Common myeloid progenitor, CD34-positive (primary cell): ENCODE data around the gene TFB1M.

ENCODE experiments used
- CTCF ChIA-PET: fragments of 350-600 bp; sonication (Branson Sonifier 250); formaldehyde crosslinking; loops from one replicate; lab custom pipeline; 2021; ENCODE audit warnings: antibody characterized with exemption; lab: Charles Lee
- POLR2A ChIA-PET: fragments of 350-600 bp; sonication (Branson Sonifier 250); formaldehyde crosslinking; loops from one replicate; lab custom pipeline; 2021; ENCODE audit warnings: antibody characterized with exemption; lab: Charles Lee
- DNase-seq, 3 donors: peaks; one replicate each; pipeline versions ENCODE4 v3.0.0 to v3.0.0-alpha.2; 2013
- H3K27ac ChIP-seq, 2 experiments: 1 replicate in 1 of 2; 2 replicates in 1 of 2; pipeline ENCODE4 v1.7.0; 2013; ENCODE audit warnings: inconsistent platforms in 2 of 2, low read length in 2 of 2, mild to moderate bottlenecking in 2 of 2, low read depth in 1 of 2, moderate library complexity in 1 of 2; ENCODE audit not compliant: severe bottlenecking in 2 of 2, insufficient read depth in 1 of 2, poor library complexity in 1 of 2
- H3K27me3 ChIP-seq, 5 experiments: replicated peaks in 2 of 5; 1 replicate in 3 of 5; 2 replicates in 2 of 5; pipeline versions ENCODE4 v1.6.1 to v1.7.0; 2013; ENCODE audit warnings: low read length in 4 of 5, mild to moderate bottlenecking in 2 of 5, moderate library complexity in 2 of 5, inconsistent platforms in 1 of 5; ENCODE audit not compliant: insufficient read depth in 5 of 5, control insufficient read depth in 4 of 5
- H3K36me3 ChIP-seq, 4 experiments: 1 replicate in 2 of 4; 2 replicates in 2 of 4; pipeline versions ENCODE4 v1.6.1 to v1.7.0; 2013; ENCODE audit warnings: low read length in 3 of 4, control low read depth in 1 of 4, mild to moderate bottlenecking in 1 of 4; ENCODE audit not compliant: control insufficient read depth in 4 of 4, insufficient read depth in 4 of 4
- H3K4me1 ChIP-seq, 4 experiments: 1 replicate in 3 of 4; 2 replicates in 1 of 4; pipeline versions ENCODE4 v1.6.1 to v1.7.1; 2013; ENCODE audit warnings: low read length in 3 of 4, mild to moderate bottlenecking in 3 of 4, control low read depth in 1 of 4, inconsistent platforms in 1 of 4, moderate library complexity in 1 of 4; ENCODE audit not compliant: control insufficient read depth in 4 of 4, insufficient read depth in 4 of 4; ENCODE audit errors: control extremely low read depth in 1 of 4
- H3K4me3 ChIP-seq, 7 experiments: 1 replicate in 4 of 7; 2 replicates in 3 of 7; pipeline versions ENCODE4 v1.5.1 to v1.7.0; 2013; ENCODE audit warnings: mild to moderate bottlenecking in 7 of 7, low read length in 6 of 7, moderate library complexity in 6 of 7, inconsistent platforms in 2 of 7, low read depth in 2 of 7, control low read depth in 1 of 7; ENCODE audit not compliant: insufficient read depth in 4 of 7, control insufficient read depth in 1 of 7; ENCODE audit errors: extremely low read depth in 1 of 7
- H3K9me3 ChIP-seq, 5 experiments: 1 replicate in 4 of 5; 2 replicates in 1 of 5; pipeline versions ENCODE4 v1.6.1 to v1.7.1; 2013; ENCODE audit warnings: low read length in 4 of 5, mild to moderate bottlenecking in 2 of 5, inconsistent platforms in 1 of 5, low read depth in 1 of 5, moderate library complexity in 1 of 5; ENCODE audit not compliant: control insufficient read depth in 4 of 5, insufficient read depth in 2 of 5; ENCODE audit errors: control extremely low read depth in 1 of 5
- WGBS: methylation state at CpG from one replicate; pipeline ENCODE4 v1.1.5; 2013; ENCODE audit not compliant: insufficient coverage; 5-methylcytosine and 5-hydroxymethylcytosine counted together

TFB1M gene

DNA sequence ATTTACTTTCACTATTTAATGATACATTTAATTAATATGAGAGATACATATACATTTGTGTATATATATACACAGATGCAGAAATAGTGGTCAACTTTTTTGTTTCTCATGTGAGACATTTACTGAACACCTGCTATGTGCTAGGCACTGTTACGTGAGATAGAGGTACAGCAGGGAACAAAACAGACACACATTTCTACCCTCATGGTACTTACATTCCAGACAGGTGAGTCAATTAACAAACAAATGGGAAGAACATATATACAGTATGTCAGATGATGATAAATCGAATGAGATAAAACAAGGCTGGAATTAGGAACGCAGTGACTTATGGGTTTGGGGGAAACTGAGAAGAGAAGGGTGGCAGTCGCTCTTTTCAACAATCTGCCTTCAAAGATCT, 5.1 kb downstream of the TFB1M start:
- ChIA-PET CTCF (no interaction called here), POLR2A (no interaction called here)
- H3K27ac ChIP-seq: no peak overlapping the region
- WGBS: 67% methylated on average over 3 of the region's 4 CpGs
- peaks cover 0 to 10% (median 7%) of the 10 kb centered on the region in 4 experiments for H3K4me1 ChIP-seq
- H3K36me3 ChIP-seq: peaks cover 11 to 44% (median 26%) of the 10 kb centered on the region in 4 experiments
- H3K4me3 ChIP-seq: no peak overlapping the region
- no peaks in the 10 kb centered on the region for H3K27me3 ChIP-seq
- no peaks in the 10 kb centered on the region for H3K9me3 ChIP-seq
- no peak for DNase-seq

DNA sequence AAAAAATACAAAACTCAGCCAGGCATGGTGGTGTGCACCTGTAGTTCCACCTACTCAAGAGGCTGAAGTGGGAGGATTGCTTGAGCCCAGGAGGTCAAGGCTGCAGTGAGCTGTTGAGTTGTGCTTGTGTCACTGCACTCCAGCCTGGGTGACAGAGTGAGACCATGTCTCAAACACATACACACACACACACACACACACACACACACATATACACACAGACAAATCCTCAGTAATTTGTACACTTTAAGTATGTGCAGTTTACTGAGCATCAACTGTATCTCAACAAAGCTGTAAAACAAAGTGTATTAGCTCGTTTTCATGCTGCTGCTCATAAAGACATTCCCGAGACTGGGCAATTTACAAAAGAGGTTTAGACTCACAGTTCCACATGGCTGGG, 7.3 kb downstream of the TFB1M start:
- CTCF ChIA-PET: no interaction called here
- WGBS: 95% methylated on average over 2 of the region's 2 CpGs
- no peak overlapping the region for H3K4me3 ChIP-seq
- H3K27me3 ChIP-seq: no peaks in the 10 kb centered on the region
- H3K27ac ChIP-seq: no peak overlapping the region
- POLR2A ChIA-PET: no interaction called here
- H3K4me1 ChIP-seq: no peaks in the 10 kb centered on the region
- no peak for DNase-seq
- peaks cover 12 to 55% (median 33%) of the 10 kb centered on the region in 4 experiments for H3K36me3 ChIP-seq
- no peaks in the 10 kb centered on the region for H3K9me3 ChIP-seq

DNA sequence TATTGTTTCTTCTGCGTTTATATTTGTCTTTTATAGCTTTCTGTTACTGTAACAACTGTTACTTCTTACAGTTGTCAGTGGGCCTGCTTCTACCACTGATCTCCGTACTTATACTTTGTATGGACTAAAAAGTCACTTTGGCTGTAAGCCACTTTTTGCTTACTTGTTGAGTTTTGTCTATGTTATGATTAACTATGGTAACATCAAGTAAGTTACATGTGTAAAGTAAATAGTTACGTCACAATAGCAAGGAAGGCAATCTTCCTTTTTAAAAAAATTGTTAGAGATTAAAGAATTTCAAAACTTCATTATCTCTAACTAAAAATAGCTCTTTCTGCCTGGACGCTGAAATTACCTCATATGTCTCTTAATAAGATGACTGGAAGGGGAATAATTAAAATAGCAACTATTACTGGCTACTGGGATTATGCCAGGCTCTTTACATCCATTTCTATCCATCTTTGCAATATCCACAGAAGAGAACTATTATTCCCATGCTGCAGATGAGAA, 10.9 kb downstream of the TFB1M start:
- CTCF ChIA-PET: interaction anchor here (1.3 to 2.0 kb wide), 2 partner anchors 13 to 22 kb away, joined by 4 read pairs; no protein-coding TSS in a partner anchor
- H3K27ac ChIP-seq: no peak overlapping the region
- POLR2A ChIA-PET: no interaction called here
- H3K27me3 ChIP-seq: no peaks in the 10 kb centered on the region
- peak in 1 of 3 donors; percentile 26 for DNase-seq
- H3K9me3 ChIP-seq: no peaks in the 10 kb centered on the region
- H3K4me3 ChIP-seq: no peak overlapping the region
- peaks cover 5 to 60% (median 26%) of the 10 kb centered on the region in 4 experiments for H3K36me3 ChIP-seq
- no peaks in the 10 kb centered on the region for H3K4me1 ChIP-seq
- no CpG with 5 or more reads among the region's 4 CpGs for WGBS

DNA sequence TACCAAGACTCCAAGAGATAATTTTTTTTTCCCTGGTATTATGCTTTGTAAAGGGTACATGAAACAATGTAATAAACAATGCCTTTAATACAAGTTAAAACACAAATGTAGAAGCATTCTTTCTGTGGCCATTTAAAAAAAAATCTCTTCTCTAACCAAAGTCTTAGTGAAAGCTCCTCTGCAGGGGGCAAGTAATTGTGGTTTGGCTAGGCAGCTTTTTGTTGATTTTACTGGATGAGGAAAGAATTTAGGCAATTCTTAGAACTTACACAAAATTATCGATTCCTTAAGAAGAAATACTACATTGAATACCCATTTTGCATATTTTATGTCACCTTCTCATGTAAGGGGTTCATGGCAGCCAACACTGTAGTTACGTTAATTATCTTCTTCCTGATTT, 12.4 kb downstream of the TFB1M start:
- Histone ChIP-seq H3K9me3 (no peaks in the 10 kb centered on the region), H3K4me1 (no peaks in the 10 kb centered on the region), H3K4me3 (no peak overlapping the region), H3K27me3 (no peaks in the 10 kb centered on the region), H3K36me3 (peaks cover 0 to 58% (median 22%) of the 10 kb centered on the region in 4 experiments), H3K27ac (no peak overlapping the region)
- DNase-seq: no peak
- WGBS: no CpG with 5 or more reads among the region's 2 CpGs
- CTCF ChIA-PET: interaction anchor here (1.7 to 2.0 kb wide), 2 partner anchors 10 to 21 kb away, joined by 4 read pairs; no protein-coding TSS in a partner anchor
- POLR2A ChIA-PET: no interaction called here

DNA sequence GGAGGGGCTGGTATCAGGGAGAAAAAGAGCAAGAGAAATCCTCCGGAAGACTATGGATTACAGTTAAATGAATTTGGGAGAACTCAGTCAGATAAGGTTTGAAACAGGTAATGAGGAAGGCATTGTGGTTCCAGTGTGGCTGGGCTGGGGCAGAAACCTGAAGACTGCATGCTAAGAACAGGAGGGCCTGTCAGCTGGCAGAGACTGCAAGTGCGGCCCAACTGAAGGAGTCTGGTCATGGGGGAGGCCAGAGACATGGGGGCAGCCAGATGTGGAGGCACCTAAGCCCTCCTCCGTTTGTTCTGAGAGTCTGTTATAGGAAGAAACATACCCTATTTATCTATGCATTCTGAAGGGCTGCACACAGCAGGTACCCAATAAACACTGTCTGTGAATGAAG, 16.6 kb downstream of the TFB1M start:
- 100% methylated on average over 1 of the region's 3 CpGs for WGBS
- ChIA-PET CTCF (no interaction called here), POLR2A (no interaction called here)
- no peaks in the 10 kb centered on the region for H3K9me3 ChIP-seq
- DNase-seq: no peak
- H3K27me3 ChIP-seq: no peaks in the 10 kb centered on the region
- H3K27ac ChIP-seq: no peak overlapping the region
- peaks cover 5 to 51% (median 27%) of the 10 kb centered on the region in 4 experiments for H3K36me3 ChIP-seq
- H3K4me1 ChIP-seq: no peaks in the 10 kb centered on the region
- no peak overlapping the region for H3K4me3 ChIP-seq

DNA sequence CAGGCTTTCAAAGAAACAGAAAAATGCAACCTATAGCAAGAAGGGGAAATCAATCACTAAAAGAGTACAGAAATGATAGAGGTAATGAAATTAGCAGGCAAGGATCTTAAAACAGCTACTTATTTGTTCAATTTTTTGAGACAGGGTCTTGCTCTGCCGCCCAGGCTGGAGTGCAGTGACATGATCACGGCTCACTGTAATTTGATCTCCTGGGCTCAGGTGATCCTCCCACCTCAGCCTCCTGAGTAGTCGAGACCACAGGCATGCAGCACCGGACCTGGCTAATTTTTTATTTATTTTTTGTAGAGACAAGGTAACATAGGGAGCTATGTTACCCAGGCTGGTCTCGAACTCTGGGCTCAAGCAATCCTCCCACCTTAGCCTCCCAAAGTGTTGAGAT, 21.6 kb downstream of the TFB1M start:
- no peak overlapping the region for H3K4me3 ChIP-seq
- WGBS: 96% methylated on average over 2 of the region's 5 CpGs
- H3K27me3 ChIP-seq: no peaks in the 10 kb centered on the region
- ChIA-PET POLR2A (no interaction called here), CTCF (interaction anchor here (1.7 kb wide), 1 partner anchor 9 kb away, joined by 3 read pairs; no protein-coding TSS in a partner anchor)
- H3K36me3 ChIP-seq: peaks cover 11 to 61% (median 49%) of the 10 kb centered on the region in 4 experiments
- H3K27ac ChIP-seq: no peak overlapping the region
- H3K9me3 ChIP-seq: no peaks in the 10 kb centered on the region
- peaks cover 0 to 3% (median 0%) of the 10 kb centered on the region in 4 experiments for H3K4me1 ChIP-seq
- no peak for DNase-seq

DNA sequence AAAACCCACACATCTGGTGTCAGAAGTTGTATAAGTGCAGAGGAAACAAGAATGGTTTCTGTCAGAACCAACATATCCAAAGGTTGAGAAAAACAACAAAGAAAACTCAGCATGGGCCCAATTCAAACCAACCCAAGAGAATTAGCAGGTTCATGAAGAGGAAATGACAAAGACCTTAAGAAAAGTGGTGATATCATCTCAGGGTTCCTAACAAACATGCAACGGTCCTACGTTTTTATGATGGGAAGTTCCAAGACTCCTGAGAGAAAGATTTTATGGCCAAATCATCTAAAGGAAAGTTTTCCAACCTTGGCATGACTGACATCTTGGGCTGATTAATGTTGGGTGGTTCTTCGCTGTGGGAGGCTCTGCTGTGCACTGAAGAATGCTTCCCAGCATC, 23.0 kb downstream of the TFB1M start:
- DNase-seq: no peak
- WGBS: 100% methylated on average over 2 of the region's 3 CpGs
- Histone ChIP-seq H3K9me3 (no peaks in the 10 kb centered on the region), H3K27me3 (no peaks in the 10 kb centered on the region), H3K4me3 (no peak overlapping the region), H3K4me1 (peaks cover 0 to 3% (median 0%) of the 10 kb centered on the region in 4 experiments), H3K27ac (no peak overlapping the region), H3K36me3 (peaks cover 13 to 54% (median 43%) of the 10 kb centered on the region in 4 experiments)
- ChIA-PET CTCF (no interaction called here), POLR2A (no interaction called here)
